ENCODE results near the gene AGRP. TPM values are rescaled to one million over a fixed set of nuclear protein-coding genes. Genes with fewer than 3 reads are reported as not detected.
"Not testable (repeated sequence)": the region's sequence is repeated elsewhere in the genome, so short reads cannot be mapped to it uniquely, and the experiment has no call there.

The AGRP gene
- total and polyA plus RNA-seq, 10 donors = 0.15 to 0.91 (median 0.26) TPM; not detected in 6

DNA sequence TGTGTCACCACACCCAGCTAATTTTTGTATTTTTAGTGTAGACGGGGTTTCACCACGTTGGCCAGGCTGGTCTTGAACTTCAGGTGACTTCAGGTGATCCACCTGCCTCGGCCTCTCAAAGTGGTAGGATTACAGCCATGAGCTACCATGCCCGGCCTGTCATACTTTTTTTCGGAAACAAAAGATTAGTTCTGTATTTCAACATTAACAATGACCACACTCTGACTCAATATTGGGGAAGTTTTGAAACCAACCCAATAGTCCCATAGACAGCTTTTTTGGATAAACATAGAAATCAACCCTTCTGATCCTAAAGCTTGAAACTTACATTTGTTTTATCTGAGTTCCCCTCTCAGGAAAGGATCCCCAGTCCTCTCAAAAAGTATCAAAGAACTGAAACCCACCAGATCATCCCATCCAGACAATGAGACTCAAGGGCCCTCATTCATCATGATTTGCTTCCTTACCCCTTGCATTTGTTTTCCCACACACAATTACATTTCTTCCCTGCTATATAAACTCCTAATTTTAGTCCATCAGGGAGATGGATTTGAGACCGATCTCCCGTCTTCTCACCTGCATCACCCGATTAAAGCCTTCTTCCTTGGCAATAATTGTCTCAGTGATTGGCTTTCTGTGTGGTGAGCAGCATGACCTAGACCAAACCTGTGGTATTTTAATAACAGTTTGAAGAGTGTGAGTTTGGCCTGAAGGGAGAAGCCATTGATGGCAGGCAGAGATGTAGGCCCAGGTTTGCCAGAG lies 7.2 kb upstream of the AGRP start:
- Histone ChIP-seq H3K27me3 (replicated peaks in 1 of 7) (no peaks in the 10 kb centered on the region), H3K36me3 (peaks cover 0 to 16% (median under 1%) of the 10 kb centered on the region in 6 donors), H3K4me1 (peaks cover 17 to 99% (median 85%) of the 10 kb centered on the region in 6 donors), H3K9me3 (no peaks in the 10 kb centered on the region), H3K4me3 (peak overlapping the region in 1 of 8 donors; percentile 15), H3K27ac (peak overlapping the region in 7 of 8 donors; percentile 76 to 92 (median 84))
- 62 to 84% (median 79%) methylated on average over 8 of the region's 8 CpGs for WGBS, 5 donors
- intact Hi-C loops (cut with DNase I; ENCODE audit: low total_unique reads) = no loop called here
- DNase-seq = no peak
- TF ChIP-seq POLR2AphosphoS5 (IDR thresholded peaks at IDR 0.05) = no peak

DNA sequence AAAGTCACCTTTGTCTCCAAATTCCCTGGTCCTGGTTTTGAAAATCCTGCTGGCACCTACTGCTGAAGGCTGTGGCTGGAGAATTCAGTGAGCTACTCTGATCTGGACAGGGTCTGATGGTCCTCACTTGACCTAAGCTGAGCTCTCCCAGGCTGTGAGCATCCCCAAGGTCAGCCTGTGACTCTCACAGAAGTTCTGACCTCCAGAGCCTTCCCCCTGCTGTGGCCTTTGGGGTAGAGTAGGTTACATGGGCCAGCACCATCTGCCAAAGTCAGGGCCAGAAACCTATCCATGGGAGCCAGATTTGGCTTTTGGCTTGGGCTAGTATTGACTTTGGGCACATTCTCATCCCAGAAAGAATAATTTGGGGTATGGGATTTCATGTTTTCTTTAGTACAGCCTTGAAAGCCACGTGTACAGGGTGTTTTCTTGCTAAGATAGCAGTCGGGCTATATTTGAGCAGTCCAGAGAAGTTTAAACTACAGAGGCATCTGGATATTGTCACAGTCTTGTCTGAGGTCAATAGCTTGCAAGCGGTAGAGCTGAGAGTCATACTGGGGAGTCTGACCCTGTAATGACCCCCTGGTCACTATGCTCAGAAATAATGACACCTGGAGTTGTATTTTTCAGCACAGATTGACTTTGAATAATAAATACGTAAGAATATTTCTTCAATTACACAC lies 6.2 kb upstream of the AGRP start:
- H3K27ac ChIP-seq = peak overlapping the region; percentile 42 to 92 (median 84)
- H3K4me3 ChIP-seq = peak overlapping the region in 1 of 8 donors; percentile 32
- H3K36me3 ChIP-seq = peaks cover 0 to 26% (median 10%) of the 10 kb centered on the region in 6 donors
- H3K27me3 ChIP-seq (replicated peaks in 1 of 7) = no peaks in the 10 kb centered on the region
- 64 to 80% (median 68%) methylated on average over 4 of the region's 4 CpGs for WGBS, 5 donors
- DNase-seq = no peak
- intact Hi-C loops (cut with DNase I; ENCODE audit: low total_unique reads) = no loop called here
- H3K4me1 ChIP-seq = peaks cover 16 to 100% (median 86%) of the 10 kb centered on the region in 6 donors
- TF ChIP-seq POLR2AphosphoS5 (IDR thresholded peaks at IDR 0.05) = no peak
- TF ChIP-seq, protein P1, sequence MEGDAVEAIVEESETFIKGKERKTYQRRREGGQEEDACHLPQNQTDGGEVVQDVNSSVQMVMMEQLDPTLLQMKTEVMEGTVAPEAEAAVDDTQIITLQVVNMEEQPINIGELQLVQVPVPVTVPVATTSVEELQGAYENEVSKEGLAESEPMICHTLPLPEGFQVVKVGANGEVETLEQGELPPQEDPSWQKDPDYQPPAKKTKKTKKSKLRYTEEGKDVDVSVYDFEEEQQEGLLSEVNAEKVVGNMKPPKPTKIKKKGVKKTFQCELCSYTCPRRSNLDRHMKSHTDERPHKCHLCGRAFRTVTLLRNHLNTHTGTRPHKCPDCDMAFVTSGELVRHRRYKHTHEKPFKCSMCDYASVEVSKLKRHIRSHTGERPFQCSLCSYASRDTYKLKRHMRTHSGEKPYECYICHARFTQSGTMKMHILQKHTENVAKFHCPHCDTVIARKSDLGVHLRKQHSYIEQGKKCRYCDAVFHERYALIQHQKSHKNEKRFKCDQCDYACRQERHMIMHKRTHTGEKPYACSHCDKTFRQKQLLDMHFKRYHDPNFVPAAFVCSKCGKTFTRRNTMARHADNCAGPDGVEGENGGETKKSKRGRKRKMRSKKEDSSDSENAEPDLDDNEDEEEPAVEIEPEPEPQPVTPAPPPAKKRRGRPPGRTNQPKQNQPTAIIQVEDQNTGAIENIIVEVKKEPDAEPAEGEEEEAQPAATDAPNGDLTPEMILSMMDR (IDR thresholded peaks at IDR 0.05 in 8 of 11, conservative IDR thresholded peaks at IDR 0.05 in 3 of 11) = no peak
- no peak for TF ChIP-seq POLR2A (IDR thresholded peaks at IDR 0.05)
- H3K9me3 ChIP-seq = no peaks in the 10 kb centered on the region

DNA sequence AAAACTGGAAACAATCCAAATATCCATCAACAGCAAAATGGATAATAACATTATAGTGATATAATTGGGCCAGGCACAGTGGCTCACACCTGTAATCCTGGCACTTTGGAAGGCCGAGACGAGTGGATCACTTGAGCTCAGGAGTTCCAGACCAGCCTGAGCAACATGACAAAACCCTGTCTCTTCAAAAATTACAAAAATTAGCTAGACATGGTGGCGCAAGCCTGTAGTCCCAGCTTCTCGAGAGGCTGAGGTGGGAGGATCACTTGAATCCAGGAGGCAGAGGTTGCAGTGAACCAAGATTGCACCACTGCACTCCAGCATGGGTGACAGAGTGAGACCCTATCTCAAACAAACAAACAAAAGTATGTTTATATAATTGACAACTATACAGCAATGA lies 4.2 kb upstream of the AGRP start:
- DNase-seq; H3K4me3 ChIP-seq; H3K27me3 ChIP-seq (replicated peaks in 1 of 7); H3K9me3 ChIP-seq; intact Hi-C loops (cut with DNase I; ENCODE audit: low total_unique reads): not testable (repeated sequence)
- peak overlapping the region in 6 of 8 donors; percentile 45 to 92 (median 84) for H3K27ac ChIP-seq
- H3K4me1 ChIP-seq = peaks cover 17 to 100% (median 86%) of the 10 kb centered on the region in 6 donors
- WGBS, 5 donors = 76 to 93% (median 87%) methylated on average over 4 of the region's 4 CpGs
- peaks cover 0 to 32% (median 16%) of the 10 kb centered on the region in 6 donors for H3K36me3 ChIP-seq

DNA sequence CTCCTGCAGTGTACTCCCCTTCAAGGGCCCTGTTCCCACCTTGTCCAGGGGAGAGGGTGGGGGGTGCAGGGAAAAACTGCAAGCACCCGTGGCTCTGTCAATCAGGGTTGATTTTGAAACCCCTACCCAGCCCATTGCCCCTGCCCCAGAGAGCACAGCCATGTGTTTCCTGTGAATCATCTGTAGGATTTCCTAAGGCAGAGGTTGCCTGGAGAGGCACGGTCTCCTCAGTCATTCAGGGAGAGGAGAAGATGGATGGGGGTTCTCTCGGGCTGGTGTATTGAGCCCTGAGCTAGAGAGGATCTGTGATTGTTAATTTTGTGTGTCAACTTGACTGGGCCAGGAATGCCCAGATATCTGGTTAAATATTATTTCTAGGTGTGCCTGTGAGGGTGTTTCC lies 3.5 kb upstream of the AGRP start:
- no peak for DNase-seq
- no peaks in the 10 kb centered on the region for H3K9me3 ChIP-seq
- intact Hi-C loops (cut with DNase I; ENCODE audit: low total_unique reads) = no loop called here
- WGBS, 5 donors = 27 to 46% (median 45%) methylated on average over 3 of the region's 3 CpGs
- TF ChIP-seq, protein P1 (IDR thresholded peaks at IDR 0.05 in 8 of 11, conservative IDR thresholded peaks at IDR 0.05 in 3 of 11) = no peak
- no peak for TF ChIP-seq POLR2A (IDR thresholded peaks at IDR 0.05)
- TF ChIP-seq POLR2AphosphoS5 (IDR thresholded peaks at IDR 0.05) = no peak
- H3K4me3 ChIP-seq = no peak overlapping the region
- H3K4me1 ChIP-seq = peaks cover 20 to 100% (median 86%) of the 10 kb centered on the region in 6 donors
- H3K27ac ChIP-seq = peak overlapping the region in 7 of 8 donors; percentile 14 to 92 (median 84)
- peaks cover 0 to 32% (median 16%) of the 10 kb centered on the region in 6 donors for H3K36me3 ChIP-seq
- H3K27me3 ChIP-seq (replicated peaks in 1 of 7) = no peaks in the 10 kb centered on the region

All from spleen (tissue), 11 donors.